Prostate gland (tissue), 2 donors: ENCODE data around the gene SPTSSB. TPM values are rescaled to one million over a fixed set of nuclear protein-coding genes. Genes with fewer than 3 reads are reported as not detected.

Experiments used
- DNase-seq: peaks from one replicate; pipeline ENCODE4 v3.0.0-alpha.2; 2019; ENCODE audit warnings: low spot score
- H3K27ac ChIP-seq, 2 donors: fragments of 200-600 bp; sonication (generic); 2 replicates each; pipeline ENCODE4 v1.5.1; 2017 to 2019
- H3K27me3 ChIP-seq: fragments of 200-600 bp; sonication (generic); replicated peaks from 2 replicates; pipeline ENCODE4 v1.5.1; 2019; ENCODE audit not compliant: insufficient read depth
- H3K36me3 ChIP-seq, 2 donors: fragments of 200-600 bp; sonication (generic); 1 replicate in 1 of 2; 2 replicates in 1 of 2; pipeline versions ENCODE4 v1.5.1 to v1.8.1; 2017 to 2019
- H3K4me1 ChIP-seq: fragments of 200-600 bp; sonication (generic); replicated peaks from 2 replicates; pipeline ENCODE4 v1.5.1; 2019
- H3K4me3 ChIP-seq, 2 donors: fragments of 200-600 bp; sonication (generic); 2 replicates each; pipeline ENCODE4 v1.5.1; 2017 to 2019
- H3K9me3 ChIP-seq: fragments of 200-600 bp; sonication (generic); 2 replicates; pipeline ENCODE4 v1.5.1; 2017
- CTCF ChIP-seq, 4 experiments: fragments of 200-600 bp in 2 of 4; fragments of 450-650 bp in 2 of 4; sonication (generic) in 2 of 4; IDR thresholded peaks; 1 replicate in 3 of 4; 2 replicates in 1 of 4; pipeline ENCODE4 v1.5.1; 2016 to 2019; ENCODE audit warnings: antibody characterized with exemption in 4 of 4, mild to moderate bottlenecking in 2 of 4, moderate library complexity in 2 of 4
- POLR2A ChIP-seq: fragments of 450-650 bp; IDR thresholded peaks from one replicate; pipeline ENCODE4 v1.6.1; 2016; ENCODE audit warnings: antibody characterized with exemption, mild to moderate bottlenecking
- POLR2AphosphoS5 ChIP-seq: sonication (generic); formaldehyde crosslinking; IDR thresholded peaks from one replicate; pipeline ENCODE4 v1.6.1; 2017; ENCODE audit warnings: antibody characterized with exemption
- WGBS: methylation state at CpG from one replicate; pipeline ENCODE4 v1.1.5; 2018; 5-methylcytosine and 5-hydroxymethylcytosine counted together
- intact Hi-C: fragments of 100-400 bp; cut with DNase I; formaldehyde crosslinking; loops from one replicate; pipeline ENCODE4 v1.14.2; 2022
- total RNA-seq, 2 donors: library from RNA; depleted of rRNA; stranded (reverse); fragments of >200 nt; gene quantifications; one replicate each; pipeline ENCODE4 v1.1.0, GENCODE V29; 2016

SPTSSB gene
- total RNA-seq, 2 donors from 2014 or later: 6.2 to 94.5 TPM

GRCh38 chr3:161348796-161349400 is 22.4 kb downstream of the SPTSSB start:
- Histone ChIP-seq H3K27me3 (no peaks in the 10 kb centered on the region), H3K36me3 (no peaks in the 10 kb centered on the region), H3K4me1 (no peaks in the 10 kb centered on the region), H3K9me3 (no peaks in the 10 kb centered on the region), H3K27ac (no peak overlapping the region), H3K4me3 (no peak overlapping the region)
- 85% methylated on average over 2 of the region's 2 CpGs for WGBS
- intact Hi-C loops: no loop called here
- no peak for DNase-seq
- no peak for TF ChIP-seq CTCF (IDR thresholded peaks at IDR 0.05)
- no peak for TF ChIP-seq POLR2A
- no peak for TF ChIP-seq POLR2AphosphoS5

- intact Hi-C loops: no loop called here
- Histone ChIP-seq H3K36me3 (no peaks in the 10 kb centered on the region), H3K4me1 (no peaks in the 10 kb centered on the region), H3K9me3 (no peaks in the 10 kb centered on the region), H3K27ac (no peak overlapping the region), H3K27me3 (no peaks in the 10 kb centered on the region), H3K4me3 (no peak overlapping the region)
- 93% methylated on average over 5 of the region's 5 CpGs for WGBS
- TF ChIP-seq CTCF (IDR thresholded peaks at IDR 0.05): no peak
- TF ChIP-seq POLR2AphosphoS5: no peak
- no peak for TF ChIP-seq POLR2A
- DNase-seq: no peak
These were observed 23.6 kb downstream of the SPTSSB start for GRCh38 chr3:161347726-161348125.

GRCh38 chr3:161345023-161345422 is 26.3 kb downstream of the SPTSSB start:
- H3K27me3 ChIP-seq: no peaks in the 10 kb centered on the region
- no peak overlapping the region for H3K4me3 ChIP-seq
- no peaks in the 10 kb centered on the region for H3K4me1 ChIP-seq
- H3K9me3 ChIP-seq: no peaks in the 10 kb centered on the region
- no peaks in the 10 kb centered on the region for H3K36me3 ChIP-seq
- H3K27ac ChIP-seq: no peak overlapping the region
- DNase-seq: no peak
- TF ChIP-seq POLR2A (no peak), CTCF (IDR thresholded peaks at IDR 0.05) (no peak), POLR2AphosphoS5 (no peak)
- intact Hi-C loops: no loop called here
- WGBS: 29% methylated on average over 2 of the region's 2 CpGs

GRCh38 chr3:161343986-161344385 is 27.3 kb downstream of the SPTSSB start:
- Histone ChIP-seq H3K27me3 (no peaks in the 10 kb centered on the region), H3K9me3 (no peaks in the 10 kb centered on the region), H3K36me3 (no peaks in the 10 kb centered on the region), H3K4me1 (no peaks in the 10 kb centered on the region), H3K4me3 (no peak overlapping the region), H3K27ac (no peak overlapping the region)
- 88% methylated on average over 1 of the region's 1 CpG for WGBS
- no peak for DNase-seq
- TF ChIP-seq CTCF (IDR thresholded peaks at IDR 0.05): no peak
- no peak for TF ChIP-seq POLR2AphosphoS5
- no peak for TF ChIP-seq POLR2A
- intact Hi-C loops: no loop called here

GRCh38 chr3:161343540-161343939 is 27.8 kb downstream of the SPTSSB start:
- no peak for TF ChIP-seq POLR2AphosphoS5
- no peak for TF ChIP-seq CTCF (IDR thresholded peaks at IDR 0.05)
- no peak for TF ChIP-seq POLR2A
- intact Hi-C loops: no loop called here
- Histone ChIP-seq H3K9me3 (no peaks in the 10 kb centered on the region), H3K27ac (no peak overlapping the region), H3K4me3 (no peak overlapping the region), H3K4me1 (no peaks in the 10 kb centered on the region), H3K36me3 (no peaks in the 10 kb centered on the region), H3K27me3 (no peaks in the 10 kb centered on the region)
- WGBS: 93% methylated on average over 3 of the region's 3 CpGs
- no peak for DNase-seq
